ENCODE data around the gene COL4A2.
"Not testable (repeated sequence)": the region's sequence is repeated elsewhere in the genome, so short reads cannot be mapped to it uniquely, and the experiment has no call there.

The COL4A2 gene

GRCh38 chr13:110517505-110518225 lies 210.6 kb downstream of the COL4A2 start:
- no peak for DNase-seq (ENCODE audit: low spot score)

- no peak for DNase-seq (ENCODE audit: low spot score)
Observed at GRCh38 chr13:110518226-110518525, 211.1 kb downstream of the COL4A2 start.

- no peak for DNase-seq (ENCODE audit: low spot score)
Observed at GRCh38 chr13:110518571-110518970, 211.5 kb downstream of the COL4A2 start.

- no peak for DNase-seq (ENCODE audit: low spot score)
Observed at GRCh38 chr13:110519046-110519445, 212.0 kb downstream of the COL4A2 start.

- no peak for DNase-seq (ENCODE audit: low spot score)
Observed at GRCh38 chr13:110519506-110519905, 212.4 kb downstream of the COL4A2 start.

GRCh38 chr13:110520431-110521295 lies 213.6 kb downstream of the COL4A2 start:
- DNase-seq (ENCODE audit: low spot score): no peak

GRCh38 chr13:110521296-110521680 lies 214.2 kb downstream of the COL4A2 start:
- DNase-seq (ENCODE audit: low spot score): no peak

GRCh38 chr13:110521946-110522345 lies 214.9 kb downstream of the COL4A2 start:
- DNase-seq (ENCODE audit: low spot score): no peak

- DNase-seq (ENCODE audit: low spot score): no peak
Observed at GRCh38 chr13:110522721-110523120, 215.6 kb downstream of the COL4A2 start.

- DNase-seq (ENCODE audit: low spot score): no peak
Observed at GRCh38 chr13:110523180-110523579, 216.1 kb downstream of the COL4A2 start.

- DNase-seq (ENCODE audit: low spot score): no peak
Observed at GRCh38 chr13:110523838-110524540, 216.9 kb downstream of the COL4A2 start.

GRCh38 chr13:110524541-110525257 lies 217.6 kb downstream of the COL4A2 start:
- DNase-seq (ENCODE audit: low spot score): no peak

GRCh38 chr13:110525328-110526319 lies 218.5 kb downstream of the COL4A2 start:
- DNase-seq (ENCODE audit: low spot score): no peak

GRCh38 chr13:110528371-110528770 lies 221.3 kb downstream of the COL4A2 start:
- DNase-seq (ENCODE audit: low spot score): no peak

- DNase-seq (ENCODE audit: low spot score): no peak
Observed at GRCh38 chr13:110528911-110529310, 221.8 kb downstream of the COL4A2 start.

- DNase-seq (ENCODE audit: low spot score): no peak
Observed at GRCh38 chr13:110529522-110530311, 222.6 kb downstream of the COL4A2 start.

GRCh38 chr13:110531100-110531499 lies 224.0 kb downstream of the COL4A2 start:
- no peak for DNase-seq (ENCODE audit: low spot score)

GRCh38 chr13:110531671-110532083 lies 224.6 kb downstream of the COL4A2 start:
- no peak for DNase-seq (ENCODE audit: low spot score)

GRCh38 chr13:110532258-110532657 lies 225.2 kb downstream of the COL4A2 start:
- not testable (repeated sequence) for DNase-seq (ENCODE audit: low spot score)

All from hematopoietic multipotent progenitor cell treated with erythropoietin and hydrocortisone succinate and interleukin-3 and kit ligand, for 15 days (in vitro differentiated cells).